OCI-LY1 (cell line): ENCODE data around the gene EMC10.

Source experiments
- H2AFZ ChIP-seq: fragments of 200-600 bp; sonication (generic), shearing (Covaris generic); 2 replicates; pipeline ENCODE4 v1.6.0; 2014; ENCODE audit warnings: antibody characterized with exemption, mild to moderate bottlenecking, low read length
- H3F3A ChIP-seq: fragments of 200-600 bp; sonication (generic), shearing (Covaris generic); 2 replicates; pipeline ENCODE4 v1.6.0; 2014; ENCODE audit warnings: mild to moderate bottlenecking, antibody characterized with exemption, low read length, moderate library complexity; ENCODE audit not compliant: insufficient read depth
- H3K27ac ChIP-seq: fragments of 200-600 bp; sonication (generic); 2 replicates; pipeline ENCODE4 v1.5.1; 2014; ENCODE audit warnings: low read length, mixed run types, mild to moderate bottlenecking, low read depth; ENCODE audit not compliant: poor library complexity, severe bottlenecking
- H3K27me3 ChIP-seq: fragments of 200-600 bp; sonication (generic); 2 replicates; pipeline ENCODE4 v1.6.0; 2014; ENCODE audit warnings: antibody characterized with exemption, mild to moderate bottlenecking, low read length, moderate library complexity; ENCODE audit not compliant: insufficient read depth
- H3K36me3 ChIP-seq: fragments of 200-600 bp; sonication (generic); 2 replicates; pipeline ENCODE4 v1.6.1; 2014; ENCODE audit warnings: mild to moderate bottlenecking, antibody characterized with exemption, low read length, moderate library complexity, mixed read lengths; ENCODE audit not compliant: insufficient read depth
- H3K4me1 ChIP-seq: fragments of 200-600 bp; sonication (generic); 2 replicates; pipeline ENCODE4 v1.5.1; 2014; ENCODE audit warnings: mild to moderate bottlenecking, low read length, moderate library complexity; ENCODE audit not compliant: insufficient read depth, severe bottlenecking
- H3K4me2 ChIP-seq: fragments of 200-600 bp; sonication (generic), shearing (Covaris generic); 2 replicates; pipeline ENCODE4 v1.6.1; 2014; ENCODE audit warnings: low read length
- H3K4me3 ChIP-seq: fragments of 200-600 bp; sonication (generic); 2 replicates; pipeline ENCODE4 v1.5.1; 2014; ENCODE audit warnings: low read length, low read depth, mild to moderate bottlenecking, mixed read lengths; ENCODE audit not compliant: poor library complexity, severe bottlenecking
- H3K79me2 ChIP-seq: fragments of 200-600 bp; shearing (Covaris generic); 2 replicates; pipeline ENCODE4 v1.6.1; 2016; ENCODE audit warnings: mixed run types, low read length, mixed read lengths; ENCODE audit not compliant: insufficient read depth
- H3K9ac ChIP-seq: fragments of 200-600 bp; sonication (generic), shearing (Covaris generic); 2 replicates; pipeline ENCODE4 v1.6.1; 2014; ENCODE audit warnings: mild to moderate bottlenecking, low read length, mixed read lengths
- H3K9me2 ChIP-seq: fragments of 200-600 bp; sonication (generic), shearing (Covaris generic); 2 replicates; pipeline ENCODE4 v1.6.1; 2014; ENCODE audit warnings: low read depth, mild to moderate bottlenecking, low read length, mixed read lengths
- H3K9me3 ChIP-seq: fragments of 200-600 bp; shearing (Covaris generic); 2 replicates; pipeline ENCODE4 v1.6.1; 2014; ENCODE audit warnings: low read length, mixed read lengths
- H4K20me1 ChIP-seq: fragments of 200-600 bp; sonication (generic), shearing (Covaris generic); 2 replicates; pipeline ENCODE4 v1.6.0; 2016; ENCODE audit warnings: mild to moderate bottlenecking, low read length; ENCODE audit not compliant: insufficient read depth
- CTCF ChIP-seq: fragments of 200-600 bp; sonication (generic), shearing (Covaris generic); IDR thresholded peaks from 2 replicates; pipeline ENCODE4 v1.5.1; 2017; ENCODE audit warnings: mild to moderate bottlenecking, antibody characterized with exemption, low read length, moderate library complexity, mixed read lengths
- EZH2 ChIP-seq: fragments of 200-600 bp; sonication (generic), shearing (Covaris generic); IDR thresholded peaks from 2 replicates; pipeline ENCODE4 v1.8.0; 2017; ENCODE audit warnings: borderline replicate concordance, mixed run types, mild to moderate bottlenecking, antibody characterized with exemption, low read length, moderate library complexity, mixed read lengths

EMC10 gene

DNA sequence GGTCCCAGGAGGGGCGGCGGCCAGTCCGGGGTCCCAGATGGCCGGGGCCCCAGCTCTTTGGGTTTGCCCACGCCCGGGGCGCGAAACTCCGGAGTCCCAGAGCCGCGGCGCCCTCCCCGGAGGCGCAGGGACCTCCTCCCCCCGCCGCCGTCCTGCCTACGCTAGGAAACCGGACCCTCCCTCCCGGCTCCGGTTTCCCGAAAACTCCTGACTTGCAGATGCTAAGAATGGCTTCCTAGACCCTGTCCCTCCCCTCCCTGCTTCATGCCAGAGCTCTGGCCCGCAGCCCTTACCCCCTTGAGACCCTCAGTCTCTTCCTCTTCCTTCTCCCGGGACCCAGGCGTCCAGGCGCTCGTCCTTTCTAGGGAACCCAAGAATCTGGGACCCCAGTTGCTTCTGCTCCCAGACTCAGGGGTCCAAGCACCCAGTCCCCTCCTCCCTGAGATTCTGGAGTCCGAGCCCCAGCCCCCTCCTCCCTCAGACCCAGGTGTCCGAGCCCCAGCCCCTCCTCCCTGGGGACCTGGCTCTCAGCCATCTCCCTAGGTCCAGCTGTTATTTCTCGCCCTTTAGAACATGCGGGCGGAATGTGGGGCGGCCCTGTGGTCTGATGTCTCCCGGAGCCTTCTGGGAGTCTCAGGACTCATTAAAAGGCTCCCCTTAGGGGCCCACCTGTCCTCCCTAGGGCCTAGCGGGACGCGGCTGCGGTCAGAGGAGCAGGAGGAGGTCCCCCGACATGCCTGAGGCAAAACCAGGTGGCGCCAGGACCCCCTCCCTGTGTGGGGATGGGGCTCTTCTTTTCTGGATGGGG, 43.9 kb upstream of the EMC10 start, which contains the start of gene MYBPC2:
TSS of gene MYBPC2 (plus strand) at position 672 of the 808 bp plus-strand sequence. CDS start at position 734, 62 bp downstream.
- peaks cover 63% of the 10 kb centered on the region for H3K4me1 ChIP-seq
- H3K27ac ChIP-seq, result peak within 1 kb of the TSS; percentile 88
- H3K36me3 ChIP-seq, result peaks cover 16% of the 10 kb centered on the region; the same call in 1 of the 2 replicates
- H4K20me1 ChIP-seq, result no peaks in the 10 kb centered on the region
- H3K4me2 ChIP-seq, result peak within 1 kb of the TSS; percentile 100
- no peaks in the 10 kb centered on the region for H3K27me3 ChIP-seq
- H2AFZ ChIP-seq, result no peak within 1 kb of the TSS
- no peaks in the 10 kb centered on the region; the same call in 1 of the 2 replicates for H3F3A ChIP-seq
- no peaks in the 10 kb centered on the region for H3K9me3 ChIP-seq
- H3K4me3 ChIP-seq, result peak within 1 kb of the TSS; percentile 73
- peak within 1 kb of the TSS; percentile 89 for H3K9ac ChIP-seq
- TF ChIP-seq EZH2 (no peak), CTCF (no peak)
- H3K9me2 ChIP-seq, result no peaks in the 10 kb centered on the region
- no peaks in the 10 kb centered on the region for H3K79me2 ChIP-seq

DNA sequence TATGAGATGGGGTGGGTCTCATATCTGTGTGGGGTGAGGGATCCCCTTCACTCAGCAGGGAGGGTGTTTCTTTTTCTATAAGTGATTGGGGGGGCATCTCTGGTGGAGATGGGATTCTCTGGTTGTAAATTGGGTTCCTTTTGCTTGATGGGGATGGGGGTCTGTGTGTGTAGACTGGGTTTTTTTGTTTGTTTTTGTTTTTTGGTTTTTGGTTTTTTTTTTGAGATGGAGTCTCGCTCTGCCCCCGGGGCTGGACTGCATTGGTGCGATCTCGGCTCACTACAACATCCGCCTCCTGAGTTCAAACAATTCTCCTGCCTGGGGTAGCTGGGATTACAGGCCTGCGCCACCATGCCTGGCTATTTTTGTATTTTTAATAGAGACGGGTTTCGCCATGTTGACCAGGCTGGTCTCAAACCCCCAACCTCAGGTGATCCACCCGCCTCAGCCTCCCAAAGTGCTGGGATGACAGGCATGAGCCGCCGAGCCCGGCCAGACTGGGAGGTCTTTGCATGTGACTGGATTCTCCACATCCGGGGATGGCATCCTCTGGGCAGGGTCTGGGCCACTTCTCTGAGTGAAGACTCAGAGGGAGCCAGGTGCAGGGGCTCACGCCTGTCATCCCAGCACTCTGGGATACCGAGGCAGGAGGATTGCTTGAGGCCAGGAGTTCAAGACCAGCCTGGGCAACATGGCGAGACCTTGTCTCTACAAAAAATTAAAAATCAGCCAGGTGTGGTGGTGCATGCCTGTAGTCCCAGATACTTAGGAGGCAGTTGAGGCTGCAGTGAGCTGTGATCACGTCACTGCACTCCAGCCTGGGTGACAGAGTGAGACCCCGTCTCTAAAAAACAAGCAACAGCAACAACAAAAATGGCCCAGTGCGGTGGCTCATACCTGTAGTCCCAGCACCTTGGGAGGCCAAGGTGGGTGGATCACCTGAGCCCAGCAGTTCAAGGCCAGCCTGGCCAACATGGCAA, 42.8 kb upstream of the EMC10 start:
- Histone ChIP-seq H3K4me3 (peak overlapping the region; percentile 73), H3K9me3 (no peaks in the 10 kb centered on the region), H3K4me2 (peak overlapping the region; percentile 100), H3K9me2 (no peaks in the 10 kb centered on the region), H3K4me1 (peaks cover 53% of the 10 kb centered on the region), H3K36me3 (peaks cover 9% of the 10 kb centered on the region; the same call in 1 of the 2 replicates), H3K27ac (peak overlapping the region; percentile 33), H2AFZ (no peak overlapping the region), H4K20me1 (no peaks in the 10 kb centered on the region), H3K79me2 (no peaks in the 10 kb centered on the region), H3K9ac (no peak overlapping the region; the same call in 1 of the 2 replicates), H3K27me3 (no peaks in the 10 kb centered on the region), H3F3A (no peaks in the 10 kb centered on the region; the same call in 1 of the 2 replicates)
- TF ChIP-seq EZH2 (no peak), CTCF (no peak)

DNA sequence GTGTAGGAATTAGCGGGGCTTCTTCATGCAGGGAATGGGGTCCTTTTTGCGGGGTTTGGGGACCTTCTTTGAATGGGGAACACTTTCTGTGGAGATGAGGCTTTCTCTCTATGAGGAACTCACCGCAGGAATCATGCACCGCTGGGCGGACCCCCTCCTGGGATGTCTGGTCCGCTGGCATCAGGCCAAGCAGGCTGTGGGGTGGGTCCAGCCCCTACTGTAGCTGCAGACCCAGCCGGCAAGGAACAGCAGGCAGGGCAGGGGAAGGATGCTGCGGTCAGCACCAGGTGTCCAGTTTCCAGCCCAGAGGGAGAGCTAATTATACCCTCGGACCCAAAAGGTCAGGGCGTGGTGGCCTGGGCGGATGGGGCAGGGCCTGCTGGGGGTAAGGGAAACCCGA, 41.8 kb upstream of the EMC10 start:
- no peak overlapping the region for H2AFZ ChIP-seq
- H3K4me1 ChIP-seq, result peaks cover 45% of the 10 kb centered on the region
- no peaks in the 10 kb centered on the region for H4K20me1 ChIP-seq
- H3K9me3 ChIP-seq, result no peaks in the 10 kb centered on the region
- no peaks in the 10 kb centered on the region for H3K36me3 ChIP-seq
- H3K79me2 ChIP-seq, result no peaks in the 10 kb centered on the region
- H3F3A ChIP-seq, result no peaks in the 10 kb centered on the region
- no peaks in the 10 kb centered on the region for H3K27me3 ChIP-seq
- H3K9ac ChIP-seq, result no peak overlapping the region
- H3K4me3 ChIP-seq, result no peak overlapping the region
- no peaks in the 10 kb centered on the region for H3K9me2 ChIP-seq
- TF ChIP-seq EZH2 (no peak), CTCF (no peak)
- no peak overlapping the region for H3K4me2 ChIP-seq
- H3K27ac ChIP-seq, result peak overlapping the region; percentile 33
